DOHH2 (cell line): ENCODE results near the gene KIRREL3.

Experiments used
- EZH2phosphoT487 ChIP-seq: fragments of 200-600 bp; sonication (generic); IDR thresholded peaks from 2 replicates; pipeline ENCODE4 v1.6.1; 2017; ENCODE audit warnings: borderline replicate concordance, mild to moderate bottlenecking, antibody characterized with exemption, low read length, moderate library complexity, mixed read lengths
- TF ChIP-seq, protein P1 (sequence below): fragments of 200-600 bp; sonication (generic); IDR thresholded peaks from one replicate; pipeline ENCODE4 v1.5.1; 2014; ENCODE audit warnings: antibody characterized with exemption, mild to moderate bottlenecking, low read depth, low read length; ENCODE audit not compliant: poor library complexity, severe bottlenecking

DNA sequence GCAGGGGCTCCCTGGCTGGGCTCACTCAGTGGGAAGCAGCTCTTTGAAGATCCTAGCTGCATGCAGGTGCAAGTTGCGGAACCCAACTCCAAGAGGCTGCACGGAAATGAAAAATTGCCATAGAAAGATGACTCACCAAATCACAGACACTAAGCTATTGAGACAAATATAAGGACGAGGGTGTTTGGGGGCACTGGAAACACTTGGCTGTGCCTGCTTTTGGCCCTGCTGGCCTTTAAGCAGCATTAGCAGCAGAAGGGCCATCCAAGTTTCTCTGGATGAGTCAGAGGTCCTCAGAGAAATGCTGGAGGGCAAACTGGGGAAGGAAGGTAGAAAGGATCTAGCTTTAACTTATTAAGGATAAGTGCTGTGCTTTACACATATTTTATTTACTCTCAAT lies 282.3 kb downstream of the KIRREL3 start:
- TF ChIP-seq, protein P1, sequence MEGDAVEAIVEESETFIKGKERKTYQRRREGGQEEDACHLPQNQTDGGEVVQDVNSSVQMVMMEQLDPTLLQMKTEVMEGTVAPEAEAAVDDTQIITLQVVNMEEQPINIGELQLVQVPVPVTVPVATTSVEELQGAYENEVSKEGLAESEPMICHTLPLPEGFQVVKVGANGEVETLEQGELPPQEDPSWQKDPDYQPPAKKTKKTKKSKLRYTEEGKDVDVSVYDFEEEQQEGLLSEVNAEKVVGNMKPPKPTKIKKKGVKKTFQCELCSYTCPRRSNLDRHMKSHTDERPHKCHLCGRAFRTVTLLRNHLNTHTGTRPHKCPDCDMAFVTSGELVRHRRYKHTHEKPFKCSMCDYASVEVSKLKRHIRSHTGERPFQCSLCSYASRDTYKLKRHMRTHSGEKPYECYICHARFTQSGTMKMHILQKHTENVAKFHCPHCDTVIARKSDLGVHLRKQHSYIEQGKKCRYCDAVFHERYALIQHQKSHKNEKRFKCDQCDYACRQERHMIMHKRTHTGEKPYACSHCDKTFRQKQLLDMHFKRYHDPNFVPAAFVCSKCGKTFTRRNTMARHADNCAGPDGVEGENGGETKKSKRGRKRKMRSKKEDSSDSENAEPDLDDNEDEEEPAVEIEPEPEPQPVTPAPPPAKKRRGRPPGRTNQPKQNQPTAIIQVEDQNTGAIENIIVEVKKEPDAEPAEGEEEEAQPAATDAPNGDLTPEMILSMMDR: no peak
- no peak for TF ChIP-seq EZH2phosphoT487
